NCI-H2196 treated with DMSO at 0.1 percent for 48 hours (cell line): ENCODE measurements around the gene SUN3.
"Not testable (repeated sequence)": the region's sequence is repeated elsewhere in the genome, so short reads cannot be mapped to it uniquely, and the experiment has no call there.

Experiments
- DNase-seq: peaks from one replicate; lab custom pipeline; 2025; ENCODE audit not compliant: unreplicated experiment; lab: John Stamatoyannopoulos, UW

The SUN3 gene

DNA sequence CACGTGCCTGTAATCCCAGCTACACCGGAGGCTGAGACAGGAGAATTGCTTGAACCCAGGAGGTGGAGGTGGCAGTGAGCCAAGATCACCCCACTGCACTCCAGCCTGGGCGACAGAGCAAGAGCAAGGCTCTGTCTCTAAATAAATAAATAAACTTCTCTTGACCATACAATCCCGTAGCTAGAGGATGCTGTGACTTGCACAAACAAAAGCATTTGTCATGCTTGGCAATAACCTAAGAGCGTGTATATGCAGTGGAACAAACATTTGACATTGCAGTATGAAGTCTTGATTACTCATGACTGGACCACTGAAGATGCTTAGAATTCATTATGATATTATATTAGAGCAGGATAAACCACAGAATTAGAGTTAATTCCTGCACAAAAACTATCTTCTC lies 5.0 kb upstream of the SUN3 start:
- no peak for DNase-seq

GRCh38 chr7:48031111-48031510 lies 2.2 kb upstream of the SUN3 start:
- no peak for DNase-seq

DNA sequence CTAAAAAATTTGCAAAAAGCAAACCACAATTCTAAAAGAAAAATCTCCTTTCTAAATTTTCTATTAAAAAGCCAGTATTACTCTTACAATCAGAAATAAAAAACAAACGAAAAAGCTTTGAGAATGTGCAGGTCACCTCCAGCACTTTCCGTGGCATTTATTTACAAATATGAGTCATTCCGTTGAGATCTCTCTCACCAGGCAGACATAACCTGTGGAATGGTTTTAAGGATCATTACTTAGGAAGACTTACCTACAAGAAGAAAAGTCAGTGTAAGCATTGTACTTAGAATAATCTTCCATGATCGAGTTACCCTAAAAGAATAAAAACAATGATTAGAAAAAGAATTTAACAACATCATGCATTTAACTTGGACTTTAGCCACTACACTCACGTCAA lies 3.3 kb downstream of the SUN3 start:
- no peak for DNase-seq

DNA sequence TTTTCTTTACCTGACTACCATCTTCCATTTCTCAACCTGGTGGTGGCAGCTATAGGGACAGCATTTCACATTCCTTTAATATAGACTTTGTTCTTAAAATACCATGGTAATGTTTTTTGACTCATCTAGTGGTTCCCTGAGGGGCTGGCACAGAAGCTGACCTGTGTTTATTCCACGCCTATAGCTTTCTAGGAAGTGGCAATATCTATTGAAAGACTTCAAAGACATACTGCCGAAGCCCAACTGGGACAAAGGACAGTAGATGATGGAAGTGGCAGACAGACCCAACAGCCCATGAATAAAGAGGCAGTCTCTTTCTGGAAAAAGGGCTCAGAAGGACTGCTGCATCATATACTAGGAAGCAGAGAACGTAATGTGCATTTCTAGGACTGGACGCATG lies 11.2 kb downstream of the SUN3 start:
- DNase-seq, result no peak

DNA sequence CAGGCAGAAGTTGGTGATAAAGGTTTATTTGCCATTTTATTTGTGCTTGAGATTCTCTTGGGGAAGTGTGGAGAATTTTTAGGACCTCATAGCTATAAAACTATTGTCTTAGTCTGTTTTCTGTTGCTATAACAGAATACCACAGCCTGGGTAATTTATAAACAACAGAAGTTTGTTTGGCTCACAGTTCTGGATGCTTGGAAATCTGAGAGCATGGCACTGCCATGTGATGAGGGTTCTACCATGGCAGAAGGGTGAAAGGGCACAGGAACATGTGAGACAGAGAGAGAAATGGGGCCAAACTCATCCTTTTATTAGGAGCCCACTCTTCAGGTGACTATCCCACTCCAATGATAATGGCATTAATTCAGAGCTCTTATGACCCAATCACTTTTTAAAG lies 12.3 kb downstream of the SUN3 start:
- DNase-seq, result no peak

- DNase-seq, result no peak
Observed at GRCh38 chr7:48011951-48012350, 17.0 kb downstream of the SUN3 start.

DNA sequence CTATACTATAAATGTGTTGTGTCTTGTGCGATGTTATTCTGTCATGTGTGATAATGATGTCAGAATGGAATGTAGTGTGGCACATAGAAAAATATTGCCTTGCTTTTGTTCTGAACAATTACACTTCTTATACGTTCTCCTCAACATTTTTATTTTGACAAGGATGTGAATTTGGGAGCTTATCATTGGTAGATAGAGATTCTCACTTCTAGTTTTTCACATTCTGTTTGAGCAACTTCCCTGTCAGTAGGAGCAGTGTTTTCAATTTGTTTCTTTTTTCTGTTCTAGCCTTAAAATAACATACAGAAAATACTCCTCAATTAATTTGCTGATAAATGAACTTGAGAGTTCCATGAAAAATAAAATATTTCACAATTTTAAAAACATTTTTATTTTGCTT lies 17.6 kb downstream of the SUN3 start:
- DNase-seq, result no peak

GRCh38 chr7:48009954-48010353 lies 19.0 kb downstream of the SUN3 start:
- no peak for DNase-seq

GRCh38 chr7:48009257-48009656 lies 19.6 kb downstream of the SUN3 start:
- no peak for DNase-seq

- DNase-seq, result no peak
Observed at GRCh38 chr7:48006866-48007265, 22.0 kb downstream of the SUN3 start.

DNA sequence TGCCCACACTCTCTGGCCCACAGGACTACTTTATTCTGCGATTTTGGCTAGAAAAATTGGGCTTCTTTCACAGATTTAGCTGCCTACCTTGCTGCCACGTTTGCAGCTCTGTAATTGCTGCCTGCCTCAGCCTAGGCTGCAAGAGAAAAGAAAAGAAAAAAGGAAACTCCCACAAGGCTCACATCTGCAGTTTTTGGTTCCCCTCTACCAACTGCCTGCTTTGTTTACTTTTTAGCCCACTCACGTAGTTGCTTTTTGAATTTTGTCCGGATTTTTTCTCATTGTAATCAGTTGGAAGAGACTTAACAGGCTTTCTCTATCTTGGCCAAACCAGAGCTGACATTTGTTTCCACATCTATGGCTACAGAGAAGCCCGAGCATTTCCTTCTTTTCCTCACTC lies 24.3 kb downstream of the SUN3 start:
- no peak for DNase-seq

DNA sequence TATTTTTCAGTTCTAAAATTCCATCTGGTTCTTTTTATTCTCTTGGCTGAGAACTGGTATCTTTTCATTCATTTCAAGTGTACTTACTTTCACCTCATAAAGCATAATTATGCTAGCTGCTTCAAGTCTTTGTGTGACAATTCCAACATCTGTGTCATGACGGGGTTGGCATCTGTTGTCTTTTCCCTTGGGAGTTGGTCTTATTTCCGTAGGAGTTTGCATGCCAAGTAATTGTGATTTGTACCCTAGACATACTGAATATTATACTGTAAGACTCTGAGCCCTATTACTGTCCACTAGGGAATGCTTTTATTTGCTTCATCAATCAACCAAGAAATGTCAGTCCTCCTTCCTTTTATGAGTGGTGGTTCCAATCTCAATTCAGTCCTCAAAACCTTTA lies 24.9 kb downstream of the SUN3 start:
- no peak for DNase-seq

- DNase-seq, result not testable (repeated sequence)
Observed at GRCh38 chr7:48000164-48000563, 28.7 kb downstream of the SUN3 start.

GRCh38 chr7:47999413-47999812 lies 29.5 kb downstream of the SUN3 start:
- no peak for DNase-seq

DNA sequence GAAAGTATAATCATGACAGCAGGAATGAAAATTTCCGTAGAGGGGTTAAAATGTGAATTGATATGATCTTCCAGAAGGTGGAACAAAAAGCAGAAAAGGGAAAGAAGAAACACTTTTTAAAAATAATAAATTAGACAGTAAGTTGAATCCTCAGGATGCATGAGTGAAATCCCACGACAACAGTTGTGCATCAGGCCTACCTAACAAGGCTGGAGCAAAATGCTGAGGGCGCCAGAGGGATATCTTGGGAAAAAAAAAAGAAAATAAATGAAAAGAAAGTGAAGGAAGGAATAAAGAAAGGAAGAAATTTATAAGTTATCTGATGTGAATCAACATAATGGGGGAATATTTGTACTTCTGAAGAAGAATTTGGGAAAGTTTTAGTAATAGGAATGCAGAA lies 36.5 kb downstream of the SUN3 start:
- DNase-seq, result no peak

- no peak for DNase-seq
Observed at GRCh38 chr7:47991741-47992311, 37.1 kb downstream of the SUN3 start.

- no peak for DNase-seq
Observed at GRCh38 chr7:47991270-47991669, 37.6 kb downstream of the SUN3 start.

DNA sequence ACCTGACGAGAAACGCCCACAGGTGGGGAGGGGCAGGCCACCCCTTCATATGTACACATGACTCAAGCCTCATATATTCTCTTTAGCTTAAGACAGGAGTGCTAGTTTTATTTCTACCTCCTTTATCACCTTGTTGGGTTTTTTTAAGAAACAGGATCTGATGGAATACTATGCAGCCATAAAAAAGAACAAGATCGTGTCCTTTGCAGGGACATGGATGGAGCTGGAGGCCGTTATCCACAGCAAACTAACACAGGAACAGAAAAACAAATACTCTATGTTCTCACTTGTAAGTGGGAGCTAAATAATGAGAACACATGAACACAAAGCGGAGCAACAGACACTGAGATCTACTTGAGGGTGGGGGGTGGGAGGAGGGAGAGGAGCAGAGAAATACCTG lies 38.3 kb downstream of the SUN3 start:
- no peak for DNase-seq

GRCh38 chr7:47989607-47990400 lies 39.1 kb downstream of the SUN3 start:
- DNase-seq, result not testable (repeated sequence)

GRCh38 chr7:47988496-47989386 lies 40.2 kb downstream of the SUN3 start:
- DNase-seq, result no peak

- no peak for DNase-seq
Observed at GRCh38 chr7:47982610-47983009, 46.3 kb downstream of the SUN3 start.

GRCh38 chr7:47980648-47981047 lies 48.3 kb downstream of the SUN3 start:
- not testable (repeated sequence) for DNase-seq
